K562 (cell line): ENCODE results near the gene TBXAS1. TPM values are rescaled to one million over a fixed set of nuclear protein-coding genes. Genes with fewer than 3 reads are reported as not detected.

Source experiments
- ADNP ChIP-seq: fragments of 200-800 bp; sonication (Bioruptor generic); IDR thresholded peaks from 2 replicates; pipeline ENCODE4 v1.6.1; 2016; ENCODE audit warnings: missing genetic modification characterization, missing compliant biosample characterization
- CHD2 ChIP-seq: IDR thresholded peaks from 2 replicates; pipeline ENCODE4 v1.6.1; 2011; ENCODE audit warnings: low read depth, low read length
- CHD4 ChIP-seq: fragments of 200-600 bp; sonication (generic); IDR thresholded peaks from 3 replicates; pipeline ENCODE4 v1.6.1; 2012; ENCODE audit warnings: low read depth, mild to moderate bottlenecking, mixed read lengths, low read length, inconsistent platforms; ENCODE audit not compliant: insufficient read depth, insufficient replicate concordance, poor library complexity, severe bottlenecking
- DNMT1 ChIP-seq: fragments of 450-650 bp; IDR thresholded peaks from 2 replicates; pipeline ENCODE4 v1.6.1; 2016; ENCODE audit warnings: antibody characterized with exemption, mild to moderate bottlenecking
- GABPB1 ChIP-seq: sonication (generic); formaldehyde crosslinking; IDR thresholded peaks from 2 replicates; pipeline ENCODE4 v1.8.0; 2022; ENCODE audit warnings: mild to moderate bottlenecking, missing genetic modification reagents
- HSF4 ChIP-seq: fragments of 250-450 bp; sonication (Bioruptor Pico); IDR thresholded peaks from 2 replicates; pipeline ENCODE4 v2.1.2; 2022; ENCODE audit warnings: mild to moderate bottlenecking, moderate library complexity, borderline replicate concordance
- IFI16 ChIP-seq: fragments of 250-450 bp; sonication (Bioruptor Pico); IDR thresholded peaks from 2 replicates; pipeline ENCODE4 v2.1.2; 2022; ENCODE audit warnings: mild to moderate bottlenecking, inconsistent platforms
- MLLT1 ChIP-seq, 2 experiments: fragments of 450-650 bp; IDR thresholded peaks; 2 replicates each; pipeline ENCODE4 v1.6.1; 2016
- MLX ChIP-seq, 2 experiments: fragments of 450-650 bp in 1 of 2; sonication (generic) in 1 of 2; formaldehyde crosslinking; conservative IDR thresholded peaks; 2 replicates each; pipeline versions ENCODE4 v1.4.0 to v1.8.1; 2020 to 2022; ENCODE audit warnings: mild to moderate bottlenecking in 1 of 2, missing genetic modification reagents in 1 of 2
- PBX2 ChIP-seq, 2 experiments: IDR thresholded peaks in 1 of 2; conservative IDR thresholded peaks in 1 of 2; 2 replicates each; pipeline ENCODE4 v1.6.1; 2016; ENCODE audit warnings: low read depth in 2 of 2, mild to moderate bottlenecking in 1 of 2, missing compliant biosample characterization in 1 of 2, missing genetic modification characterization in 1 of 2, moderate library complexity in 1 of 2
- POLR2G ChIP-seq: fragments of 200-400 bp; formaldehyde crosslinking; IDR thresholded peaks from 2 replicates; pipeline ENCODE4 v1.6.1; 2017; ENCODE audit warnings: low read depth, mild to moderate bottlenecking, antibody characterized with exemption, low read length, moderate library complexity
- POLR3G ChIP-seq: IDR thresholded peaks from 2 replicates; pipeline ENCODE4 v1.6.1; 2011; ENCODE audit not compliant: insufficient read length, insufficient replicate concordance; ENCODE audit errors: extremely low read depth
- PTBP1 ChIP-seq: fragments of 200-400 bp; formaldehyde crosslinking; IDR thresholded peaks from 2 replicates; pipeline ENCODE4 v1.6.1; 2017; ENCODE audit warnings: low read depth, low read length
- RB1 ChIP-seq: fragments of 450-650 bp; IDR thresholded peaks from 2 replicates; pipeline ENCODE4 v1.6.1; 2017; ENCODE audit warnings: low read depth, mild to moderate bottlenecking
- TAF9B ChIP-seq: fragments of 450-650 bp; IDR thresholded peaks from 2 replicates; pipeline ENCODE4 v1.6.1; 2018; ENCODE audit warnings: mild to moderate bottlenecking; ENCODE audit not compliant: partially characterized antibody
- ZBTB26 ChIP-seq: fragments of 450-650 bp; formaldehyde crosslinking; IDR thresholded peaks from 2 replicates; pipeline ENCODE4 v1.4.0; 2022; ENCODE audit warnings: missing genetic modification characterization
- polyA plus RNA-seq, 8 experiments: library from polyadenylated mRNA; depleted of rRNA in 4 of 8; stranded (reverse) in 5 of 8; unstranded in 3 of 8; fragments of >200 nt; fragmentation: Nextera tagmentation in 2 of 8; fragmentation: Illumina TruSeq in 1 of 8; extraction: Ambion mirVana in 2 of 8; extraction: Trizol in 1 of 8; gene quantifications; 2 replicates each; pipeline versions ENCODE4 v1.2.1 to v1.2.3, GENCODE V29; 2011 to 2014; ENCODE audit warnings: inconsistent platforms in 1 of 8, missing spikeins in 1 of 8
- total RNA-seq, 7 experiments: library from RNA; depleted of rRNA in 6 of 7; stranded (reverse); fragments of >200 nt in 6 of 7; fragmentation: Illumina TruSeq in 2 of 7; extraction: Trizol in 2 of 7; gene quantifications; 2 replicates each; pipeline versions ENCODE4 v1.2.1 to v1.2.3, GENCODE V29; 2011 to 2021; ENCODE audit warnings: low replicate concordance in 1 of 7

Gene TBXAS1
- total and polyA plus RNA-seq, 9 of the 15 experiments (the other 6 are each of a cell fraction or from before 2014, with no cell fraction given): 1.1 to 8.3 (median 1.9) TPM

GRCh38 chr7:139976838-139977656 is 148.0 kb downstream of the TBXAS1 start (continued):
- TF ChIP-seq CHD4 (peak; percentile 24), ZBTB26 (CRISPR knock-in tag) (peak; percentile 90), MLX (CRISPR knock-in tag; conservative IDR thresholded peaks at IDR 0.05) (0 out of 4 replicates have a peak, but pooled peaks of 1 of the 2 experiments have one; percentile 45), PTBP1 (no peak), MLLT1 (IDR thresholded peaks at IDR 0.05) (peak; percentile 78 to 83; a peak in 2 of 4 replicates), HSF4 (CRISPR knock-in tag) (no peak), IFI16 (CRISPR knock-in tag) (no peak), ADNP (no peak), GABPB1 (CRISPR knock-in tag) (peak; percentile 78), POLR3G (no peak), CHD2 (peak; percentile 96), DNMT1 (0 out of 2 replicates have a peak, but pooled peaks have one; percentile 81), POLR2G (peak; percentile 71), TAF9B (peak; percentile 79), PBX2 (CRISPR knock-in tag; IDR thresholded peaks at IDR 0.05; ENCODE audit: low read depth) (no peak), PBX2 (tag; conservative IDR thresholded peaks at IDR 0.05; ENCODE audit: low read depth) (0 out of 2 replicates have a peak, but pooled peaks have one; percentile 14), RB1 (peak; percentile 63)
